Kidney epithelial cell (primary cell): ENCODE measurements around the gene BAD. TPM values are rescaled to one million over a fixed set of nuclear protein-coding genes. Genes with fewer than 3 reads are reported as not detected.

Experiments used
- DNase-seq: peaks from one replicate; pipeline ENCODE4 v3.0.0-alpha.2; 2010; ENCODE audit warnings: low read depth
- H3K27me3 ChIP-seq: 2 replicates; pipeline ENCODE4 v1.6.0; 2011; ENCODE audit warnings: low read length; ENCODE audit not compliant: control insufficient read depth, insufficient read depth
- H3K36me3 ChIP-seq: 2 replicates; pipeline ENCODE4 v1.5.1; 2011; ENCODE audit warnings: low read length; ENCODE audit not compliant: control insufficient read depth, insufficient read depth
- H3K4me3 ChIP-seq: 2 replicates; pipeline ENCODE4 v1.5.1; 2011; ENCODE audit warnings: low read depth, mild to moderate bottlenecking, control low read depth, low read length
- total RNA-seq: library from RNA; depleted of rRNA; stranded (reverse); fragments of >200 nt; gene quantifications from 2 replicates; pipeline ENCODE4 v1.2.3, GENCODE V29; 2015
- TF ChIP-seq, protein P1 (sequence below): IDR thresholded peaks from 2 replicates; pipeline ENCODE4 v1.5.1; 2011; ENCODE audit warnings: mild to moderate bottlenecking, moderate library complexity, low read length, control low read depth, inconsistent platforms; ENCODE audit not compliant: insufficient read depth, poor library complexity, severe bottlenecking

BAD gene
- total RNA-seq, 1 donor from 2014 or later: 118 TPM

DNA sequence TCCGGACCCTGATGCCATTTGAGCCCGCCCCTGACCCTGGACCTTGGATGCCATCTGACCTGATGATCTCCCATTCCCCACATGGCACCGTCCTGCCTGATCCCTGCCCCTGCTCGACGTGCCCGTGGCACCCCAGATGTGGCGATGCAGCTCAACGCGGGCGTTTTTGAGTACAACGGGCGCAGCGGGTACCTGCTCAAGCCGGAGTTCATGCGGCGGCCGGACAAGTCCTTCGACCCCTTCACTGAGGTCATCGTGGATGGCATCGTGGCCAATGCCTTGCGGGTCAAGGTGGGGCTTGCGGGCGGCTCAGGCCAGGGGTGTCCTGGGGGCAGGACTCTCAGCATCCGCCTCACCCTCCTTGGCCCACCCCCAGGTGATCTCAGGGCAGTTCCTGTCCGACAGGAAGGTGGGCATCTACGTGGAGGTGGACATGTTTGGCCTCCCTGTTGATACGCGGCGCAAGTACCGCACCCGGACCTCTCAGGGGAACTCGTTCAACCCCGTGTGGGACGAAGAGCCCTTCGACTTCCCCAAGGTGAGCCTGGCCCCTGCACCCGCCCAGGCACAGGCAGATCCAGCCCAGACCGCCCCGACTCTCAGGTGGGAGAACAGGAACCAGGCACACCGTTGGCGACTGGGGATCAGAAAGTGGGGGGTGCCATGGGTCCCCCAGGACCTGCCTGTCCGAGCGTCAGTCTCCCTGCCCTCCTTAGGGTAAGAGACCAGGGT is 22.0 kb downstream of the BAD start:
- peaks cover 3% of the 10 kb centered on the region for H3K36me3 ChIP-seq
- no peak for DNase-seq
- H3K27me3 ChIP-seq: no peaks in the 10 kb centered on the region
- TF ChIP-seq, protein P1, sequence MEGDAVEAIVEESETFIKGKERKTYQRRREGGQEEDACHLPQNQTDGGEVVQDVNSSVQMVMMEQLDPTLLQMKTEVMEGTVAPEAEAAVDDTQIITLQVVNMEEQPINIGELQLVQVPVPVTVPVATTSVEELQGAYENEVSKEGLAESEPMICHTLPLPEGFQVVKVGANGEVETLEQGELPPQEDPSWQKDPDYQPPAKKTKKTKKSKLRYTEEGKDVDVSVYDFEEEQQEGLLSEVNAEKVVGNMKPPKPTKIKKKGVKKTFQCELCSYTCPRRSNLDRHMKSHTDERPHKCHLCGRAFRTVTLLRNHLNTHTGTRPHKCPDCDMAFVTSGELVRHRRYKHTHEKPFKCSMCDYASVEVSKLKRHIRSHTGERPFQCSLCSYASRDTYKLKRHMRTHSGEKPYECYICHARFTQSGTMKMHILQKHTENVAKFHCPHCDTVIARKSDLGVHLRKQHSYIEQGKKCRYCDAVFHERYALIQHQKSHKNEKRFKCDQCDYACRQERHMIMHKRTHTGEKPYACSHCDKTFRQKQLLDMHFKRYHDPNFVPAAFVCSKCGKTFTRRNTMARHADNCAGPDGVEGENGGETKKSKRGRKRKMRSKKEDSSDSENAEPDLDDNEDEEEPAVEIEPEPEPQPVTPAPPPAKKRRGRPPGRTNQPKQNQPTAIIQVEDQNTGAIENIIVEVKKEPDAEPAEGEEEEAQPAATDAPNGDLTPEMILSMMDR: no peak
- no peak overlapping the region for H3K4me3 ChIP-seq

DNA sequence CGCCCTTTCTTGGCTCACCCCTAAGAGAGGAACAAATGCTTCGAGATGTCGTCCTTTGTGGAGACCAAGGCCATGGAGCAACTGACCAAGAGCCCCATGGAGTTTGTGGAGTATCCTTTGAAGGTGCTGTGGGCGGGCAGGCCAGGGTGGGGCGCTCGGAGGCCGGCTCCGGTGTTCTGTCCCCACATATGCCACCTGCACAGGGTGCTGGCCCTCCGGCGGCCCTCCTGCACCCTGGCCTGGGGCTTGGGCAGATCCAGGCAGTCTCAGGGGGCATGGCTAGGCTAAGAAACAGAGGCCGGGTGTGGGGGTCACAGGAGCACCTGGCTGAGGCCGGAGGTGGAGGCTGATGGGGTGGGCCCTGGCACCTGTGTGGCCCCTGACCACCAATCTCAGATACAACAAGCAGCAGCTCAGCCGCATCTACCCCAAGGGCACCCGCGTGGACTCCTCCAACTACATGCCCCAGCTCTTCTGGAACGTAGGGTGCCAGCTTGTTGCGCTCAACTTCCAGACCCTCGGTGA is 22.8 kb downstream of the BAD start:
- TF ChIP-seq, protein P1: no peak
- Histone ChIP-seq H3K4me3 (no peak overlapping the region), H3K27me3 (no peaks in the 10 kb centered on the region), H3K36me3 (peaks cover 3% of the 10 kb centered on the region)
- no peak for DNase-seq

DNA sequence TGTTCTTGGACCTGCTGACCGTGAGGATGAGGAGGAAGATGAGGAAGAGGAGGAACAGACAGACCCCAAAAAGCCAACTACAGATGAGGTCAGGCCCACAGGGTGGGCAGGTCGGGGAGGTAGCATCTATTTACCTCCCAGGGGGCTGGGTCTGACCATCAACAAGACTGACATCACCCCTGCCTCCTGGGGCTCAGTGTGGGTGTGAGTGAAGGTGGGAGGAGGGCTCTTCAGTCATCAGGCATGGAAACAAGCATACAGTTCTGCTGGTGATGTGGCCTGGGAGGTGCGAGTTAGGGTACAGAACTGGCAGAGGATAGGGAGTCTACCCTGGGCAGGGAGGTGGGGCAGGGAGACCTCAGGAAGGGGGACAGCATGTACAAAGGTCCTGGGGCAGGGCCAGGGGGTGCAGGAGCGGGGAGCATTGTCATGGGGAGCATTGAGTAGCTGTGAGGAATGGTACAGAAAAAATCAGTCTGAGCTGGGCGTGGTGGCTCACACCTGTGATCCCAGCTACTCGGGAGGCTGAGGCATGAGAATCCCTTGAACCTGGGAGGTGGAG is 24.2 kb downstream of the BAD start:
- TF ChIP-seq, protein P1: no peak
- no peaks in the 10 kb centered on the region for H3K27me3 ChIP-seq
- peaks cover 2% of the 10 kb centered on the region for H3K36me3 ChIP-seq
- DNase-seq: no peak
- no peak overlapping the region for H3K4me3 ChIP-seq

DNA sequence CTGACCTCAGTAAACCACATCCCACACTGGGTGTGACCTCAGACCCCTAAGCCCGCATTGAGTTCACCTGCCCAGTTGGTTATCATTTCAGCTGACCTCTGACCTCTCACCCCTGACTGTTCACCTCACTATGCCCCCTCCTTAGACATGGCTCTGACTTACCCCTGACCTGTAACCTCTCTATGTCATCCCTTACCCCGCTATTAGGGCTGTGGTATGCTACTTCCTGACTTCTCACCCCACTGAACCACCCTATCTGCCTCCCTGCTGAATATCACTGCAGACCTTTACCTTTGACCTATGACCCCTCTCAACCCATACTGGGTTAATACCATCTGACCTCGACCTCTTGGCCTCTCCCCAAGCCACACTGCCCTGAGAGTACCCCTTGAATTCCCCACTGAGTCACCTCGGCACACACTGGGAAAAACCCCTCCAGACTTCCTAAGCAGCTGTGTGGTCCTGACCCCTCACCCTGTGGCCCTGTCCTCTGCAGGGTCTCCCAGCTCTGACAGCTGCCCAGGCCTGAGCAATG is 24.9 kb downstream of the BAD start:
- no peak overlapping the region for H3K4me3 ChIP-seq
- H3K27me3 ChIP-seq: no peaks in the 10 kb centered on the region
- H3K36me3 ChIP-seq: peaks cover 2% of the 10 kb centered on the region
- TF ChIP-seq, protein P1: no peak
- no peak for DNase-seq

DNA sequence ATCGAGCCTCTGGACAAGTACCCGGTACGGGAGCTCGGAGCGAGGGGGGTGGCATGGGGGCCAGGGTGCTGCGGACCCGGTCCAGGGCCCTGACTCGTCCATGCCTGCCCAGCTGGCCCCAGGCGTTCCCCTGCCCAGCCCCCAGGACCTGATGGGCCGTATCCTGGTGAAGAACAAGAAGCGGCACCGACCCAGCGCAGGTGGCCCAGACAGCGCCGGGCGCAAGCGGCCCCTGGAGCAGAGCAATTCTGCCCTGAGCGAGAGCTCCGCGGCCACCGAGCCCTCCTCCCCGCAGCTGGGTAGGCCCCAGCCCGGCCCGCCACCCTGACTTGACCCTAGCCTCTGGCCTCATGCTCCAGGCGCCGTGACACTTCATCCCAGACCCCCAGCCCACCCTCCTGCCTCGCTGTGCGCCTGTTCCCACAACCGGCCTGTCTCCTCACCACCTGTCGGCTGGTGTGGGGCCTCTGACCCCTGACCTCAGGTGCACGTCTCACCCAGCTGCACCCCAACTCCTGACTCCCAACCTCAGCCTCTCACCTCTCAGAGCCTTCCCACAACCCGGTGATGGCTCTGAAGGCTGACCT is 25.4 kb downstream of the BAD start:
- H3K27me3 ChIP-seq: no peaks in the 10 kb centered on the region

More for the DNA sequence above, 25.4 kb downstream of the BAD start:
- no peak for DNase-seq
- peaks cover 2% of the 10 kb centered on the region for H3K36me3 ChIP-seq
- no peak overlapping the region for H3K4me3 ChIP-seq
- TF ChIP-seq, protein P1: no peak
